ENCODE data around the gene SPATA31A3. TPM values are rescaled to one million over a fixed set of nuclear protein-coding genes. Genes with fewer than 3 reads are reported as not detected.
A peak's percentile ranks its signal among the peaks of the same experiment; 100 is the strongest.
"Not testable (repeated sequence)": the region's sequence is repeated elsewhere in the genome, so short reads cannot be mapped to it uniquely, and the experiment has no call there.

The SPATA31A3 gene
- total RNA-seq: not detected

GRCh38 chr9:66992450-66992849, at the start of gene SPATA31A3:
SPATA31A3 (minus strand) TSS chr9:66992550; CDS start chr9:66992521, 29 bp downstream.
- intact Hi-C loops (cut with DNase I); H3K27ac ChIP-seq (replicated peaks in 1 of 4); H3K27me3 ChIP-seq; H3K9me3 ChIP-seq; DNase-seq (ENCODE audit: extremely low spot score); H3K4me3 ChIP-seq; H3K4me1 ChIP-seq; H3K36me3 ChIP-seq: not testable (repeated sequence)
- WGBS: no CpG with 5 or more reads among the region's 7 CpGs

- H3K9me3 ChIP-seq; H3K27ac ChIP-seq (replicated peaks in 1 of 4); DNase-seq (ENCODE audit: extremely low spot score); H3K4me3 ChIP-seq; intact Hi-C loops (cut with DNase I); H3K36me3 ChIP-seq; H3K27me3 ChIP-seq; H3K4me1 ChIP-seq: not testable (repeated sequence)
- WGBS: 87% methylated on average over 10 of the region's 11 CpGs
Measured at GRCh38 chr9:66952576-66952975, 39.8 kb downstream of the SPATA31A3 start.

- H3K36me3 ChIP-seq; H3K4me1 ChIP-seq; H3K9me3 ChIP-seq; H3K27me3 ChIP-seq; H3K4me3 ChIP-seq; intact Hi-C loops (cut with DNase I); H3K27ac ChIP-seq (replicated peaks in 1 of 4); DNase-seq (ENCODE audit: extremely low spot score): not testable (repeated sequence)
- WGBS: 39% methylated on average over 4 of the region's 5 CpGs
Measured at GRCh38 chr9:66942400-66943155, 49.8 kb downstream of the SPATA31A3 start.

- H3K4me1 ChIP-seq; H3K27me3 ChIP-seq; H3K36me3 ChIP-seq; H3K4me3 ChIP-seq; intact Hi-C loops (cut with DNase I); H3K9me3 ChIP-seq; DNase-seq (ENCODE audit: extremely low spot score); H3K27ac ChIP-seq (replicated peaks in 1 of 4): not testable (repeated sequence)
- no CpG with 5 or more reads among the region's 2 CpGs for WGBS
Measured at GRCh38 chr9:66939878-66940830, 52.2 kb downstream of the SPATA31A3 start.

- H3K4me3 ChIP-seq; H3K36me3 ChIP-seq; DNase-seq (ENCODE audit: extremely low spot score); H3K9me3 ChIP-seq; H3K4me1 ChIP-seq; intact Hi-C loops (cut with DNase I); H3K27me3 ChIP-seq: not testable (repeated sequence)
- 81% methylated on average over 4 of the region's 5 CpGs for WGBS
- H3K27ac ChIP-seq (replicated peaks in 1 of 4): peak overlapping the region in 2 of 4 donors; percentile 22 to 43
Measured at GRCh38 chr9:66938322-66938721, 54.0 kb downstream of the SPATA31A3 start.

- H3K4me1 ChIP-seq; H3K27ac ChIP-seq (replicated peaks in 1 of 4); DNase-seq (ENCODE audit: extremely low spot score); H3K4me3 ChIP-seq; H3K9me3 ChIP-seq; H3K27me3 ChIP-seq; H3K36me3 ChIP-seq; intact Hi-C loops (cut with DNase I): not testable (repeated sequence)
- WGBS: 42% methylated on average over 2 of the region's 3 CpGs
Measured at GRCh38 chr9:66937662-66938061, 54.7 kb downstream of the SPATA31A3 start.

Small RNAs within 50 kb of the gene (small RNA-seq; reads per million reads assigned to genes)
- 0 reads per million in 3 donors for gene AL353770.1
- 0 reads per million in 3 donors for gene AL353770.2

Other genes with a start within 250 kb of the SPATA31A3 start
- gene ZNF658, start 91.8 kb downstream of the SPATA31A3 start, total RNA-seq: 1 to 10 TPM; 4.5 to 5.8 (median 5.5) TPM

Data from esophagus muscularis mucosa (tissue), 4 donors.